ENCODE measurements around the gene OR2A1.
"Not testable (repeated sequence)": the region's sequence is repeated elsewhere in the genome, so short reads cannot be mapped to it uniquely, and the experiment has no call there.

OR2A1 gene

GRCh38 chr7:144321677-144322206 is 9.5 kb downstream of the OR2A1 start:
- not testable (repeated sequence) for H3K27ac ChIP-seq; DNase-seq (ENCODE audit: low read depth, low spot score)

DNA sequence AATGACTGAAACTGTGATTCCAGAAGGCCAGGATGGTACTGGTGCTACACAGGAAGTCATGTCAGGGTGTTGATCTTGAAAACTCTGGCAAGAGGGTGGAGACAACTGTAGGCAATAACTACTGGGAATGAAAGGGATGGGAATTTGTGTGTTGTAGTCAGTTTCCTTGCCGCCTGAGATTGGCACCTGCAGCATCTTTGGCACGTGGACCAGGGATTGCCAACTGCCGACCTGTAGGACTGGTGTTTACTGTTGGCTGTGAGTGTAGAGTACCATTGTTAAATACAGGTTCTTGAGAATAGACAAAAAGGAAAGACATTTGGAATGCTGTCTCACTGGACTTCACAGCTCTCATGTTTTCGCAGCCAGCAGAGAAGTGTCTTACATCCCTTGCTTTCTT is 11.1 kb downstream of the OR2A1 start:
- not testable (repeated sequence) for H3K27ac ChIP-seq; DNase-seq (ENCODE audit: low read depth, low spot score)

GRCh38 chr7:144325868-144326267 is 13.6 kb downstream of the OR2A1 start:
- not testable (repeated sequence) for H3K27ac ChIP-seq; DNase-seq (ENCODE audit: low read depth, low spot score)

DNA sequence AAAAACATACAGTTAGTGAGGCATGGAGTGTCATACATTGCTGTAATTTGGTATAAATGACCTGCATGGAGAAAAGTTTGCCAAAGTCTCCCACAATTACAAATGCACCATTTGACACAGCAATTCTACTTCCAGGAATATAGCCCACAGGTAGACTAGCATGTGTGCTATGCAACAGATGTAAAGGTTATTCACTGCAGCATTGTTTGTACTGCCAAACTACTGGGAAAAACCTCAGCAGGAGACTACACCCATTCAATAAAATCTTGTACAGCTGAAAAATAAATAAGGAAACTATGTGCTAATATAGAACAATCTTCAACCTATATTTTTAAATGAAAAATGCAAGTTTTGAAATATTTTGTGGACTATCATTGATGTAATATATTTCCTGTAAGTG is 17.8 kb downstream of the OR2A1 start:
- not testable (repeated sequence) for DNase-seq (ENCODE audit: low read depth, low spot score); H3K27ac ChIP-seq

DNA sequence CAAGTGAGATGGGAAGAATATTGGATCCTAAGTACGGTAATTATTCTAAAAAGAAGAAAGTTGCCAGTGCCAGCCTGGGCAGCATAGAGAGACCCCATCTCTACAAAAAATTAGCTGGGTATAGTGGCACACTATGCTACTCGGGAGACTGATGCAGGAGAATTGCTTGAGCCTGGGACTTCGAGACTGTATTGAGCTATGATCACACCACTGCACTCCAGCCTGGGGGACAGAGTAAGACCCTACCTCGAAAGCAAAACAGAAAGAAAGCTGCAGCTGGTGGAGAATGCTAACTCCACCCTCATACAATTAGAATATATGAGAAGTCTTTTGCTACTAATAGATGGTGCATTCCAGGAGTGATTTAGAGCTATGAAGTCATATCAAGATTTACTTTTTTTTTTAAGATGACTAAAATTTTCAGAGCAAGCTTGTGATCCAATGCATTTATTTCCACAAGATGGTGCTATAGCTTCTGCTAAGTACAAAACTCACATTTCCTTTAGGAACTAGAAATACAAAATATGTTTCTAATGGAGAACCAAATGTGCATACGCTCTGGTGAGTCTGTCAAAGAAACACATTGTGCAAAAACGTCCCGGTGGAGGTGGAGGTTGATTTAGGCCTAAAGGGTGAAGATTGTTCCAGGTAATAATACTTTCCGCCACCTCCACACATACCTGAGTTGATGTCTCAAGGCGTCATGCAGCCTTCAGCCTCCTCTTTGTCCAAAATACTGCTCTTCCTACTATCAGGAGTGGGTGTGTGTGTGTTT is 19.2 kb downstream of the OR2A1 start:
- H3K27ac ChIP-seq; DNase-seq (ENCODE audit: low read depth, low spot score): not testable (repeated sequence)

DNA sequence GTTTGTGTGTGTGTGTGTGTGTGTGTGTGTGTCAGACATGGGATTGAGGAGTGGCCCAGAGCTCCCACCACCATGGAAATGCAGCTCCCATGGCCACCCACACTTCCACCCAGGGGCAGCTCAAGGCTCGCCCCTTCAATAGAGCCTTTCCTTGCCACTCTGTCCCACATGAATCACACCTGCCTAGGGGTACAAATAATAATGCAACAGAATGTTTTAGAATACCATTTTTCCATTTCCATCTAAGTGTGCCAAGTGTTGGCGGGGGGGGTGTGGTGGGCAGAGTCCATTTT is 19.7 kb downstream of the OR2A1 start:
- not testable (repeated sequence) for DNase-seq (ENCODE audit: low read depth, low spot score); H3K27ac ChIP-seq

- not testable (repeated sequence) for H3K27ac ChIP-seq; DNase-seq (ENCODE audit: low read depth, low spot score)
These were observed 36.4 kb downstream of the OR2A1 start for GRCh38 chr7:144348625-144349024.

- DNase-seq (ENCODE audit: low read depth, low spot score); H3K27ac ChIP-seq: not testable (repeated sequence)
These were observed 39.4 kb downstream of the OR2A1 start for GRCh38 chr7:144351667-144352066.

DNA sequence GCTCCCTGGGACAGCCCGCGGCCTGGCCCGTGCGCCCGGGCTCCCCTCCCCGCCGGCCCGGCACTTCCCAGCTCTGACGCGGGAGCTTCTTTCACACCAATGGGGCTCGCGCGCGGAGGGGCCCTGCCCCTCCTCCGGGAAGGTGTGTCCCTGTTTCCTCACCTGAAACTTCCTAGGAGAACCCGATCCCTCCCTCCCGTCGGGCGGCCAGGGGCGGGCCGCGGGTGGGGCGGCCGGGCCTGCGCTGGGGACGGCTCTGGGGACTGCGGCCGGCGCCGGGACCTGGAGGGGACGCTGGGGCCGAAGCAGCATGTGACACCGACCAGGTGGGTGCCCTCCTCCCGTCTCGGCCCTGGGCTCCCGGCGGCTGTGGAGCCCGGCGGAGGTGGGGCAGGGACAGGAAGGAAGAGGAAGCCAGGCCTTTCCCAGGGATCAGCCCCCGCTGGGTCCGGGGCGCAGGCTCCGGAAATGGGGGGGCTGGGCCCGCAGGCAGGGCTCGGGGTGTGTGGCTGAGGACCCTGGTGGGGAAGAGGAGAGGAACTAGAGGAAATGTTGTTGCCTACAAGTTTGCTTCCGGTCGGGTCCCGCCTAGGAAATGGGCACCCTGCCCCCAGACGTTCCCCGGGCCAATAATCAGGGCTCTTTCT is 43.1 kb downstream of the OR2A1 start, which contains the start of gene ARHGEF5:
Gene ARHGEF5 (plus strand): TSS at position 227 of the 647 bp plus-strand sequence. CDS start 7,268 bp downstream, outside the sequence.
- H3K27ac ChIP-seq; DNase-seq (ENCODE audit: low read depth, low spot score): not testable (repeated sequence)

- DNase-seq (ENCODE audit: low read depth, low spot score); H3K27ac ChIP-seq: not testable (repeated sequence)
These were observed 44.0 kb downstream of the OR2A1 start for GRCh38 chr7:144356185-144356584.

DNA sequence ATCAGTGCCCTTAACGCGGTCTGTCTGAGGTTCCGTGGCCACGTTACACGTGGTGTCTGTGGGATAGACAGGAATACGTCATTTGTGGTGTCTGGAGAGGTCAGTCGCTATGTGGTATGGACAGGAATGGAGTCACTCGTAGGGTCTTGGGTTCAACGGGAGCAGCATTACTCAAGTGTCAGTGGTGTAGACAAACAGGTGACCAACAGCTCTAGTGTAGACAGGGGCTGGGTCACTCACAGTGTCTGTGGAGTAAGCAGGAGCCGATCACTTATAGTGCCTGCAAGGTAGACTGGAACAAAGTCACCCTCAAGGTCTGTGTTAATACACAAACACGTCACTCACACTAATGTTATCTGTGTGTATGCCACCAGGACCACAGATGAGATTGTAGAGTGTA is 44.6 kb downstream of the OR2A1 start:
- not testable (repeated sequence) for H3K27ac ChIP-seq; DNase-seq (ENCODE audit: low read depth, low spot score)

DNA sequence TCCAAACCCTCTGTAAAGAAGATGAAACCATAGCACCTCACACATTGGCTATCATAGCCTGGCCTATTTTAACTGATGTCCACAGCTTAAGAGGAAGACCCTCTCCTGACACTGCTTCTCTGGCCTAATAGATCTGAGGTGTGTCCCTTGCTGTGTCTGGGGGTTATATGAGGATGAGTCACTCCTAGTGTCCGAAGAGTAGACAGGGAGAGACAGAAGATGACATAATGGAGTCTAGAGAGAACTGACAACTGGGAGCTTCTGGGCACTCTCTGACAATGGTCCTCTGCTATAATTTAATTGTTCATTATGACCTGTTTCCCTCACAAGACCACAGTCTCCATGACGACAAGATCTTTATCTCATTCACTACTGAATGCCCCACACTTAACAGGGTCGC is 49.8 kb downstream of the OR2A1 start:
- not testable (repeated sequence) for DNase-seq (ENCODE audit: low read depth, low spot score); H3K27ac ChIP-seq

- H3K27ac ChIP-seq; DNase-seq (ENCODE audit: low read depth, low spot score): not testable (repeated sequence)
These were observed 53.3 kb downstream of the OR2A1 start for GRCh38 chr7:144365523-144365922.

DNA sequence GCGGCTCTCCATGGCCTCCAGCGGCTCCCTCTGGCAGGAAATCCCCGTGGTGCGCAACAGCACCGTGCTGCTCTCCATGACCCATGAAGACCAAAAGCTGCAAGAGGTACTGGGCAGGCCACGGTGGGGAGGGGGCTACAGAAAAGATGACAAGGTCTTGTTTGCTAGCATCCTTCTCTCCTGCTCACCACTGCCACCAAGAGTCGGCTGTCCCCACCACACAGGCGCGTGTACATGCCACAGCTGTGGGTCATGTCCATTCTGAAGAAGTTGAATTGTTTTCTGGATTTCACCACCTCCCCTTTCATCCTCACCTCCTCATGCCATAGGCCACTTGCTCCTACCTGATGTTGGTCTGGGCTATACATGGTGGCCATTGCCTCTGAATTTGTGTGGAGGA is 55.0 kb downstream of the OR2A1 start:
- DNase-seq (ENCODE audit: low read depth, low spot score) = not testable (repeated sequence)

DNA sequence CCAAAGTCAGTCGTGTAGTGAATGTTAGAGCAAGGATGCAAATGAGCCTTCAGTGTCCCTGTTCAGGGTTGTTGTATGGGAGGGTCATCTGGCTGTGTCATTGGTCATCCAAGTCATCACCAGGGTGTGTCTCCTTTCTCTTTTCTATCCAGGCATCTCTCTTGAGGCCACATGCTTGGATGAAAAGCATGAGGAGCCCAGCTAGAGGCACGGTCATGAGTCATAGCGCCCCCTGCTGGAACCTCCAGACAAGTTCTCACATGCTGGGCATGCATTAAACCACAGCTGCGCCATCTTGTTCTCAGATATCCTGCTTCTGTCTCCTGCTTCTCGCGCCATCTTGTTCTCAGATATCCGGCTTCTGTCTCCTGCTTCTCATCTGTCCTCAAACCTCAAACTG is 57.0 kb downstream of the OR2A1 start:
- not testable (repeated sequence) for H3K27ac ChIP-seq; DNase-seq (ENCODE audit: low read depth, low spot score)

More for the DNA sequence above, 55.0 kb downstream of the OR2A1 start:
- H3K27ac ChIP-seq = not testable (repeated sequence)

All from epithelial cell of prostate (primary cell).